HG02938 (cell line): Measurements from ENCODE around the gene CCDC28B.

Source experiments
- ATAC-seq: cut with Tn5 transposase; IDR thresholded peaks from one replicate; pipeline ENCODE4 v1.9.1; 2021; ENCODE audit warnings: mild to moderate bottlenecking, moderate library complexity; ENCODE audit not compliant: unreplicated experiment

The CCDC28B gene

GRCh38 chr1:32220746-32221580 is 20.6 kb downstream of the CCDC28B start:
- ATAC-seq, result no peak

GRCh38 chr1:32221581-32221979 is 21.2 kb downstream of the CCDC28B start:
- ATAC-seq, result no peak

- ATAC-seq, result peak; percentile 82
Measured at GRCh38 chr1:32221980-32222755, 21.8 kb downstream of the CCDC28B start, which contains the start of the genes EIF3I and TMEM234. Gene EIF3I (plus strand): TSS chr1:32222407. CDS start chr1:32222442, 35 bp downstream. Gene TMEM234 (minus strand): TSS chr1:32222353. CDS start chr1:32222322, 31 bp downstream.

GRCh38 chr1:32223683-32224082 is 23.3 kb downstream of the CCDC28B start:
- no peak for ATAC-seq

GRCh38 chr1:32224285-32224684 is 23.9 kb downstream of the CCDC28B start:
- no peak for ATAC-seq

GRCh38 chr1:32228771-32229170 is 28.4 kb downstream of the CCDC28B start:
- ATAC-seq, result no peak

GRCh38 chr1:32231843-32232432 is 31.5 kb downstream of the CCDC28B start:
- ATAC-seq, result no peak

- no peak for ATAC-seq
Measured at GRCh38 chr1:32232558-32233304, 32.3 kb downstream of the CCDC28B start.

- no peak for ATAC-seq
Measured at GRCh38 chr1:32234792-32235191, 34.4 kb downstream of the CCDC28B start.

- no peak for ATAC-seq
Measured at GRCh38 chr1:32239337-32239736, 38.9 kb downstream of the CCDC28B start.

GRCh38 chr1:32239790-32240139 is 39.4 kb downstream of the CCDC28B start:
- ATAC-seq, result no peak

GRCh38 chr1:32240140-32240951 is 40.0 kb downstream of the CCDC28B start:
- no peak for ATAC-seq

- ATAC-seq, result no peak
Measured at GRCh38 chr1:32241001-32241763, 40.8 kb downstream of the CCDC28B start.

- ATAC-seq, result no peak
Measured at GRCh38 chr1:32242341-32242851, 42.0 kb downstream of the CCDC28B start.

- ATAC-seq, result no peak
Measured at GRCh38 chr1:32246888-32247273, 46.5 kb downstream of the CCDC28B start, which contains the start of gene FAM167B. Gene FAM167B (plus strand): TSS chr1:32247222. CDS start chr1:32247422, 200 bp downstream.

- ATAC-seq, result no peak
Measured at GRCh38 chr1:32247452-32247851, 47.1 kb downstream of the CCDC28B start.

GRCh38 chr1:32247983-32248889 is 47.8 kb downstream of the CCDC28B start:
- ATAC-seq, result no peak
